Ovary (tissue), 9 donors: ENCODE measurements around the gene MAST4. TPM values are rescaled to one million over a fixed set of nuclear protein-coding genes. Genes with fewer than 3 reads are reported as not detected.

ENCODE experiments used
- DNase-seq, 5 donors: peaks; one replicate each; pipeline ENCODE4 v3.0.0-alpha.2; 2019 to 2020
- H3K27ac ChIP-seq, 2 donors: fragments of 200-600 bp; one replicate each; pipeline versions ENCODE4 v1.5.1 to v1.8.0; 2019 to 2022
- H3K27me3 ChIP-seq: fragments of 200-600 bp; one replicate; pipeline ENCODE4 v1.8.0; 2022
- H3K36me3 ChIP-seq: fragments of 200-600 bp; sonication (generic); one replicate; pipeline ENCODE4 v1.5.1; 2019
- H3K4me1 ChIP-seq: one replicate; pipeline ENCODE4 v1.8.1; 2013; ENCODE audit warnings: mild to moderate bottlenecking, moderate library complexity; ENCODE audit not compliant: insufficient read depth
- H3K4me3 ChIP-seq: fragments of 200-600 bp; sonication (generic); one replicate; pipeline ENCODE4 v1.5.1; 2017
- H3K9me3 ChIP-seq, 2 donors: fragments of 200-600 bp in 1 of 2; sonication (generic) in 1 of 2; one replicate each; pipeline versions ENCODE4 v1.5.1 to v1.8.1; 2013 to 2019; ENCODE audit warnings: mild to moderate bottlenecking in 1 of 2, moderate library complexity in 1 of 2
- CTCF ChIP-seq, 3 donors: fragments of 450-650 bp in 2 of 3; fragments of 200-600 bp in 1 of 3; IDR thresholded peaks; one replicate each; pipeline versions ENCODE4 v1.5.1 to v1.8.0; 2016 to 2022; ENCODE audit warnings: antibody characterized with exemption in 3 of 3, mild to moderate bottlenecking in 1 of 3
- EP300 ChIP-seq: sonication (generic); formaldehyde crosslinking; IDR thresholded peaks from one replicate; pipeline ENCODE4 v1.6.1; 2017; ENCODE audit warnings: antibody characterized with exemption
- POLR2A ChIP-seq: fragments of 450-650 bp; IDR thresholded peaks from one replicate; pipeline ENCODE4 v1.6.1; 2017; ENCODE audit warnings: antibody characterized with exemption, mild to moderate bottlenecking, moderate library complexity
- WGBS, 3 donors: extraction: QIAGEN DNeasy Blood & Tissue Kit in 1 of 3; methylation state at CpG; one replicate each; pipeline versions ENCODE4 v1.1.5 to v1.1.7; 2013 to 2017; 5-methylcytosine and 5-hydroxymethylcytosine counted together
- intact Hi-C, 4 donors: fragments of 100-400 bp; cut with DNase I; formaldehyde crosslinking; loops; one replicate each; pipeline versions ENCODE4 v1.11.0 to v1.15.1; 2022 to 2023
- polyA plus RNA-seq, 2 donors: library from polyadenylated mRNA; stranded (reverse); fragments of 200-250 nt in 1 of 2; fragments of 350-450 nt in 1 of 2; fragmentation: Illumina TruSeq in 1 of 2; extraction: RNeasy Lipid Tissue Mini Kit (QIAGEN cat#74804) in 1 of 2; gene quantifications; one replicate each; pipeline ENCODE4 v1.2.3, GENCODE V29; 2013 to 2014
- total RNA-seq, 7 donors: library from RNA; depleted of rRNA in 2 of 7; stranded (reverse); fragments of >200 nt in 2 of 7; fragmentation: NEBNext Ultra II Directional in 3 of 7; extraction: Animal tissue kit (Norgen Biotek cat#: 25700) in 3 of 7; gene quantifications; one replicate each; pipeline versions ENCODE4 v1.1.0 to v1.2.4, GENCODE V29; 2016 to 2023
- donor health status: DM: no; HTN: no; CAD: no; lungs with moderate emphysema.
- donor health status: DM: no; HTN: no; CAD: no.
- donor health status: Bipolar disorder and iron deficiency.
- donor health status: DM: yes; HTN: yes; CAD: no.
- donor health status: DM: no; HTN: no; CAD: no.
- donor health status: DM: yes; HTN: yes; CAD: no.

MAST4 gene
- total and polyA plus RNA-seq, 9 donors = 11.6 to 86.3 (median 57.6) TPM

GRCh38 chr5:67208403-67208802, 612.2 kb downstream of the MAST4 start:
- Histone ChIP-seq H3K4me3 (no peak overlapping the region), H3K9me3 (no peaks in the 10 kb centered on the region), H3K27ac (no peak overlapping the region), H3K4me1 (no peaks in the 10 kb centered on the region), H3K36me3 (no peaks in the 10 kb centered on the region), H3K27me3 (no peaks in the 10 kb centered on the region)
- DNase-seq = no peak
- WGBS, 3 donors = 76 to 80% (median 79%) methylated on average over 3 of the region's 3 CpGs
- TF ChIP-seq CTCF (IDR thresholded peaks at IDR 0.05) = no peak
- TF ChIP-seq EP300 = no peak
- intact Hi-C loops = loop anchor here in 2 of 4 donors (5.0 to 10.0 kb wide), 2 partner anchors 41 to 394 kb away; no protein-coding TSS in a partner anchor

GRCh38 chr5:67209141-67209771, 613.1 kb downstream of the MAST4 start:
- peak; percentile 48 to 62 (median 55) for DNase-seq
- Histone ChIP-seq H3K4me3 (no peak overlapping the region), H3K27ac (no peak overlapping the region), H3K36me3 (no peaks in the 10 kb centered on the region), H3K9me3 (no peaks in the 10 kb centered on the region), H3K4me1 (peaks cover 1% of the 10 kb centered on the region), H3K27me3 (no peaks in the 10 kb centered on the region)
- TF ChIP-seq CTCF (IDR thresholded peaks at IDR 0.05) (peak; percentile 45 to 83 (median 76)), POLR2A (no peak), EP300 (no peak)
- intact Hi-C loops = loop anchor here in 2 of 4 donors (5.0 to 10.0 kb wide), 2 partner anchors 42 to 394 kb away; no protein-coding TSS in a partner anchor
- 21 to 27% (median 21%) methylated on average over 11 of the region's 11 CpGs for WGBS, 3 donors

GRCh38 chr5:67211926-67212325, 615.7 kb downstream of the MAST4 start:
- 71 to 90% (median 88%) methylated on average over 2 of the region's 2 CpGs for WGBS, 3 donors
- DNase-seq = no peak
- H3K4me1 ChIP-seq = peaks cover 4% of the 10 kb centered on the region
- TF ChIP-seq EP300 = no peak
- TF ChIP-seq POLR2A = no peak
- TF ChIP-seq CTCF (IDR thresholded peaks at IDR 0.05) = no peak
- H3K36me3 ChIP-seq = no peaks in the 10 kb centered on the region
- intact Hi-C loops = loop anchor here in 1 of 4 donors (10.0 kb wide), 1 partner anchor 47 kb away; no protein-coding TSS in a partner anchor
- no peak overlapping the region for H3K4me3 ChIP-seq
- H3K27ac ChIP-seq = no peak overlapping the region
- no peaks in the 10 kb centered on the region for H3K9me3 ChIP-seq
- no peaks in the 10 kb centered on the region for H3K27me3 ChIP-seq

GRCh38 chr5:67214036-67214435, 617.8 kb downstream of the MAST4 start:
- intact Hi-C loops = loop anchor here in 1 of 4 donors (10.0 kb wide), 1 partner anchor 49 kb away; no protein-coding TSS in a partner anchor
- peaks cover 4% of the 10 kb centered on the region for H3K4me1 ChIP-seq
- no peaks in the 10 kb centered on the region for H3K9me3 ChIP-seq
- H3K27me3 ChIP-seq = no peaks in the 10 kb centered on the region
- H3K4me3 ChIP-seq = no peak overlapping the region
- DNase-seq = no peak
- no peaks in the 10 kb centered on the region for H3K36me3 ChIP-seq
- 86 to 89% (median 89%) methylated on average over 6 of the region's 6 CpGs for WGBS, 3 donors
- H3K27ac ChIP-seq = no peak overlapping the region
- TF ChIP-seq CTCF (IDR thresholded peaks at IDR 0.05) (no peak), EP300 (no peak), POLR2A (no peak)
